ENCODE results near the gene PRTG.
"Not testable (repeated sequence)": the region's sequence is repeated elsewhere in the genome, so short reads cannot be mapped to it uniquely, and the experiment has no call there.

PRTG gene

DNA sequence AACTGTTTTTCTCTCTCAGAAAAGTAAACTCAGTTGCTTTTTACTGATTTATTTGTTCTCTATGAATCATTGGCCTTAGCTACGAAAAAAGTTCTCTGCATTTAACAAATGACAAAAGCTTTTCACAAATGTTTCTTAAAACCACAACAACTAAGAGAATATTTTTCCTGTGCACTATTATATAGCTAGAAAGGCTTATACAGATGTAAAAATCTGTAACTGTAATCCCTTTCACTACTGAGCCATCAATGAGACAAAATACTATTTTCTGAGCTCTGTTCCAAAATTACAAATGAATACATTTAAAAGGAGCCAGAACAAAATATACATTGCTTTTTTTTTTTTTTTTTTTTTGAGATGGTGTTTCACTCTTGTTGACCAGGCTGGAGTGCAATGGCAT is 109.2 kb downstream of the PRTG start:
- DNase-seq (ENCODE audit: low read depth) = no peak

DNA sequence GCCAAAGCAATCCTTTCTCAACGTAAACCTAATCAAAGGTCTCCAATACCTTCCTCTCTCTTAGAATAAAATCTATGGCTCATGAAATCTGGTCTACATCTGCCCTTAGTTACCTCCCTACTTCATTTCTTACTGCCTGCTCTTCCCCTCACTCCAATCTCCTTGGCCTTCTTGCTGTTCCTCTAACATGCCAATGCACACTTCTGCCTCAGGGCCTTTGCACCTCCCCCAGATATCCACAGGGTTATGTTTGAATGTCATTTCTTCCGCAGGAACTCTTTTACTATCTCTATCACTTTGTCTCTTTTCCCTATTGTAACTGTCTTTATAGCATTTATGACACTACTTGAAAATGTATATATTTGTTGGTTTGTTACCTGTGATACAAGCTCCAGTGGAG is 110.5 kb downstream of the PRTG start:
- no peak for DNase-seq (ENCODE audit: low read depth)

DNA sequence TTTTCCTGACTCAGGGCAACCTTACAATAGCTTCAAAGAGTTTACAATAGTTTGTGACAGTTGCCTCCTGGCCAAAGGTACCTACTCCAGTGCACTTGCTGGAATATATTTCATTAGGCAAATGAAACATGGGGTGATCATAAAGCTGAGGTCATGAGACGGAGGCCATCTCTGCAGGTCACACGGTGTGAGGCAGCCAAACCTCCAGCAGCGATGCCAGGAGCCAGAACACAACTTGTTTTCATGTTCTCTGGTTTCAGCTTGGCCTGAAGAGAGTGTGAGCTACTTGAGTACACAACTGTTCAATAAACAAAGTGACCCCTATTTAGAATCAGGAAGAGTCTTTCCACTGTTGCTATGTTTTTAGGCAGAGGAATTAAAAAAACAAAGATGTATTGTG is 112.1 kb downstream of the PRTG start:
- DNase-seq (ENCODE audit: low read depth) = no peak

DNA sequence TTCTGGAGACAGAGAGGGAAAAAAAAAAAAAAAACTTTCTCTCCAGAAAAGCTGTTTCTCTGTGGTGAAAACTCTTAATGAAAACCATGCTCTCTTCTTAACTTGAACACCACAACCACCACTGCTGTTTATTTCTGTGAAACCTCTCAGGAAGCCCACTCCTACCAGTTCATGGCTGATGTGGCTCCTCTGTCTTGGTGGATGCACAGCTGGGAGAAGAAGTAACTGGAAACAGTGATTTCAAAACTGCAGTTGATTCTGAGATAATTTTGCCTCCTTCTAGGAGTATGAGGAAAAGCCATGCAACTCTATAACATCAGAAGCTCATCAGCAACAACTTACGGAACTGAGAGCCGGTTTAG is 114.6 kb downstream of the PRTG start:
- DNase-seq (ENCODE audit: low read depth) = no peak

DNA sequence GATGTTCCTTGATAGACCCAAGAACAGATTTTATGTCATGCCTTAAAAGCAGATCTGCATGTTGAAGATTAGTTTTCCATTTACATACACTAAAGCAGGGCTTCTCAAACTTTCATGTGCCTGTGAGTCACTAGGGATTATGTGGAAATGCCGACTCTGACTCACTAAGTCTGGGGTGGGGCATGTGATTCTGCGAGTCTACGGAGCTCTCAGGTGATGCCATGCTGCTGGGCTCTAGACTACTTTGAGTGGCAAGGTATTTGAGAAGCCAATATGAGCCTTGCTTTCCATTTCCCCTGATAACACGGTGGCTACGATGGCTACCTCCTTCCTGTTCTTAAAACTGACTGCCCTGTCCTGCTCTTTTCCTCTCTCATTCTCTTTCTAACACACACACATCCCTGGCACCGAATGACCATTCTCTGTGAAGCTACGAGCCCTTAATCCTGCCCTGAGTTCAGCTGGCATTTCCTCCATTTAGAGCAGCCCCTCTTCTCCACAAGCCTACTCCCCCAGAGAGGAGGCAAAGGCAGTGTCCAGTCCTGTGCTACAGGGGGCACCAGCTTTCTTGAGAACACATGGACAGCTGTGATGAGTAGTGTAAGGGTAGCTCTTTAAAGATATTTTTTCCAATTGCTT is 115.1 kb downstream of the PRTG start:
- peak; percentile 90 for DNase-seq (ENCODE audit: low read depth)

DNA sequence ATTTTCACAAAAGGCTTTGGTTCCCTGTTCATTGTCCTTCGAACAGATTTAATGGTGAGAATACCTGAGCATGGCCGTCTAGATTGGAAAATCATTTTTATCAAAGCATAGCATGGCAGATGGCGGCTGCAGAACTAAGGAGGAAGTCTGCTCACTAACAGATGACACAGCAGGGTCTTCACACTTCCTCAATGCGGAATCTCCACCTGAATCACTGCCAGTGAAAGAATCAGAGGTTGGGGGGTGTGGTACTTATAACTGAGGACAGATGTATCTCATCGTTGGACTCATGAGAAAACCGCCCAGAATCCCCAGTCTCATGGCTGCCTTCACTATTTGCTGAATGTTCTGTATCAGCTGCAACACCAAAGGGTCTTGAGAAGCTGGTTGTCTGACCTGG is 123.2 kb downstream of the PRTG start:
- DNase-seq (ENCODE audit: low read depth) = no peak

DNA sequence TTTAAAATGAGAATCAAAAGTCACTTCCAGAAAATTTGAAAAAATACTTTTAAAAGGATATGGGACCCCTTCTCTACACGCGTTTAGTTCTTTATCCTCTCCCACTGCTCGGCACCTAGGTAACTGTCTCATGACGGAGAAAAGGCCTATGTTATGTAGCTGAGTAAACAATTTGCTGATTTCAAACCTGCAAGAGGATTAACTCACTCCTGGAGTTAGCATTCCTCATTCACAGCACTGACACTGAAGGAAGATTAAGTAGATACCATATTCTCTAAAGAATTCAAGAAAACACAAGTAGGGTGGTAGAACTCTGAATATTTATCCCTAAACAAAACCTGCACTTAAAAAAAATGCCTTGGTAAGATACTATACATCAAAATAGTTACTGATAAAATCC is 124.6 kb downstream of the PRTG start:
- DNase-seq (ENCODE audit: low read depth) = no peak

DNA sequence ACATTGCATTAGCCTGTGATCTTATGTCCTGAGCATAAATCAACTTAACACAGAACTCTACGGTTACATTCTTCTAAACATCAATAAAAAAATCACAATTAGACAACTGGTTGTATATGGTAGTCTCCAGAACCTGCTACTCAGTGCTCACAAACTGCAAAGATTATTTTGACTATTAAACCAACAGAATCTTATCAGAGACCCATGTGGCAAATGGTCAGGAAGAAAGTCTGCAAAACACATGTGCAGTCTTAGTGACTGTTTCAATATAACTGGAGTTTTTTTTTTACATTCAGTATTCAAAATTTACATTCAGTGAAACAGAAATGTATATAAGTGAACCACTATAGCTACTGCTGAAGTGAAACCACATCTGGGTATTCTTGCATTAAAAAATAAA is 127.5 kb downstream of the PRTG start:
- no peak for DNase-seq (ENCODE audit: low read depth)

DNA sequence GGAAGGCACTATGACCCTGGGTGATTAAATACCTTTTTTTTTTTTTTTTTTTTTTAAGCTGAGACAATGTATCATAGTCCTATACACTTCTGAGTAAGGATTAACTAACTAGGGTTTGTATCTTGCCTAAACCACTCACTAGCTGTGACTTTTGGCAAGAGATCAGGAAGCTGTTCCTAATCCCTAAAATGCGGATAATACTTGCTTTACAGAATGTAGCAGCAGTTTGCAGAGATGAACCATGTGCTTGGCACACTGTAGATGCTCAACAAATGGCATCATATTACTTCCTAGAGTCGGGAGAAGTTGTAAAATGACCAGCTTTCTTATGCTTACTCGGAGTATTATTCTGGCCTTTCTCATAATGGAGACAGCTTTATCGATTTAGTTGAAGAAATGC is 129.2 kb downstream of the PRTG start:
- DNase-seq (ENCODE audit: low read depth) = no peak

DNA sequence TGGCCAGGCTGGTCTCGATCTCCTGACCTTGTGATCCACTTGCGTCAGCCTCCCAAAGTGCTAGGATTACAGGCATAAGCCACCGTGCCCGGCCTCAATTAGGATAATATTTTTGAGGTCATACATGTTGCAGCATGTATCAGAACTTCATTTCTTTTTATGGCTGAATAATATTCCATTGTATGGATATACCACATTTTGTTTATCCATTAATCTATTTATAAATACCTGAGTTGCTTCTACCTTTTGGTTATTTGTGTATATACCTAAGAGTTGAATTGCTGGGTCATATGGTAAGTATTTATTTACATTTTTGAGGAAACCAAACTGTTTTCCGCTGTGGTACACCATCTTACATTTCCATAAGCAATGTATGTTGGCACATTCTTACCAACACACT is 136.7 kb downstream of the PRTG start:
- DNase-seq (ENCODE audit: low read depth) = no peak

DNA sequence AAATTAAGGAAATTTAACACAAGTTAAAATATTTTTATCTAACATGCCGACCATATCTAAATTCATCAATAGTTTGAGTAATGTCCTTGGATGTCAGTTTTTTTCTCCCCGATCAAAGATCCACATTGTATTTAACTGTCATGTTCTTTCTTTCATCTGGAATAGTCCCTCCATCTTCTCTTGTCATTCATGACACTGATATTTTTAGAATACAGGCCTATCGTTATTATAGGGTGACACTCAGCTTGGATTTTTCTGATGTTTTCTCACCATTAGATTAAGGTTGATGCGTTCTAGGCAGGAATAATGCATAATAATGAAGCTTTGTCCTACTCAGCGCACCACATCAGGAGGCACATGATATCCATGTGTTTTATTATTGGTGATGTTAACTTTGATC is 141.6 kb downstream of the PRTG start:
- no peak for DNase-seq (ENCODE audit: low read depth)

DNA sequence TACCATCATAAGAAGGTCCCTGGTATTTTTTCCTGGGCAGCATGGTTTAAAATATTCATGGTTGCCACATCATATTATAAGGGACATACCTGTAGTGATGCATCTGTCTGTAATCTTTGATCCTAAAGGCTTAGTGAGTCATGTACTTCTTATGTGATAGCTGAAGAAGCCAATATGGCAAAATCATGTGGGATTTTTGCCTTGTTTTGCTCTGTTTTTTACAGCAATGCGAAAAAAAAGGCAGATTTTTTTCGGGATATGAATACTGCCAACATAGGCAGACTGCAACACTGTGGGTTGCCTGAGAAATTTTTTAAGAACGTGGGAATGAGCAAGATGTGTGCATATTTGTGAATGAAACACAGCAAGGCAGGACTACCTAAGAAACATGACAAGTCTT is 143.5 kb downstream of the PRTG start:
- no peak for DNase-seq (ENCODE audit: low read depth)

DNA sequence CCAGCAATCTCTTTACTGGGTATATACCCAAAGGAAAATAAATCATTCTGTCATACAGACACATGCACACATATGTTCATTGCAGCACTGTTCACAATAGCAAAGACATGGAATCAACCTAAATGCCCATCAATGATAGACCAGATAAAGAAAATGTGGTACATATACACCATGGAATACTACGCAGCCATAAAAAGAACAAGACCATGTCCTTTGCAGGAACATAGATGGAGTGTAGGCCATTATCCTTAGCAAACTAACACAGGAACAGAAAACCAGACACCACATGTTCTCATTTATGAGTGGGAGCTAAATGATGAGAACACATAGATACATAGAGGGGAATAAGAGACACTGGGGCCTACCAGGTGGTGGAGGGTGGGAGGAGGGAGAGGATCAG is 149.9 kb downstream of the PRTG start:
- DNase-seq (ENCODE audit: low read depth) = not testable (repeated sequence)

DNA sequence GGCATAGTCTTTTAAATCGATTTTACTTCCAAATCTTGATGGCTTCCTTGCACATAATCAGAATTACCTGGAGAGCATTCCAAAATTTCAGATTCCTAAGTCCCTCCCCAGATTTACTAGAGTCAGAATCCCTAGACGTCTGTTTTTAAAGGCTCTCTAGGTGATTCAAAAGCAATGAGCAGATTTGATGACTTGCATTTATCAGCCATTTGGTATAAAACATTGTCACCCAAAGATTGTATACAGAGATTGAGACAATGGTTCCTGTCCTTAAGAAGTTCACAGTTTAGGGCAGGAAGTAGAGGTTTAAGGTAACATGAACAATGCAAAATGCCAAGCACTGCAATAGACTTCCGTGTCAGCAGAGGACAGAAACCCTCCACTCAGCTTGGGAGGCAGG is 152.2 kb downstream of the PRTG start:
- no peak for DNase-seq (ENCODE audit: low read depth)

DNA sequence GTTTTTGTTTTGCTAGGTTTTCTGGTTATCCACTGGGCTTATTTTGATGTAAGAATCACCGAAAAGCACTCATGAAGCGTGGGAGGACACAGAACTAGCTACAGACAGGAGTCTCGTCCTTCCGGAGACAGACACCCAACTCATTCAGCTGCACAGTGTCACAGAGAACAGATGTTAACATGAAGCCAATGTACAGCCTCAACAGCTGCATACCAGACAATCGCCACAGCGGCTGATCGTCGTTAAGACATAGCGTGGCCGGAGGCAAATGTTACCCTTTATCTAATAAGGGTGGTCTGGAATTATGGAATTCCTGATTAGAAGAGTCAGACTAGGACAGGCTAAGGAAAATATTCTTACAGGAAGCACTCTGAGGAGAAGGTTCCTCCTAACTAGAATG is 153.7 kb downstream of the PRTG start:
- DNase-seq (ENCODE audit: low read depth) = no peak

DNA sequence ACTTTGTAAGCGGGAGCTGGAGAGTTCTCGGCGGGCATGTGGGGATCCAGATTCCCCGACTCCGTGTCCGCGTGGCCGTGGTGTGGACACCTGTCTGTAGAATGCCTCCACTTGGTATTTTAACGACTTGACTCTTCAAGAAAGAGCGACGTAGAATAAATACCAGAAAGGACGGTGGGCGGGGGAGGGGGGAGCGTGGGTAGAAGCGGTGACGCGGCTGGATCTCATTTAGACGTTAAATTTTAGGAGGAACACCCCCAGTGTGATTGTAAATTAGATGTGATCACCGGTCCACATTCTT is 154.2 kb downstream of the PRTG start:
- no peak for DNase-seq (ENCODE audit: low read depth)

DNA sequence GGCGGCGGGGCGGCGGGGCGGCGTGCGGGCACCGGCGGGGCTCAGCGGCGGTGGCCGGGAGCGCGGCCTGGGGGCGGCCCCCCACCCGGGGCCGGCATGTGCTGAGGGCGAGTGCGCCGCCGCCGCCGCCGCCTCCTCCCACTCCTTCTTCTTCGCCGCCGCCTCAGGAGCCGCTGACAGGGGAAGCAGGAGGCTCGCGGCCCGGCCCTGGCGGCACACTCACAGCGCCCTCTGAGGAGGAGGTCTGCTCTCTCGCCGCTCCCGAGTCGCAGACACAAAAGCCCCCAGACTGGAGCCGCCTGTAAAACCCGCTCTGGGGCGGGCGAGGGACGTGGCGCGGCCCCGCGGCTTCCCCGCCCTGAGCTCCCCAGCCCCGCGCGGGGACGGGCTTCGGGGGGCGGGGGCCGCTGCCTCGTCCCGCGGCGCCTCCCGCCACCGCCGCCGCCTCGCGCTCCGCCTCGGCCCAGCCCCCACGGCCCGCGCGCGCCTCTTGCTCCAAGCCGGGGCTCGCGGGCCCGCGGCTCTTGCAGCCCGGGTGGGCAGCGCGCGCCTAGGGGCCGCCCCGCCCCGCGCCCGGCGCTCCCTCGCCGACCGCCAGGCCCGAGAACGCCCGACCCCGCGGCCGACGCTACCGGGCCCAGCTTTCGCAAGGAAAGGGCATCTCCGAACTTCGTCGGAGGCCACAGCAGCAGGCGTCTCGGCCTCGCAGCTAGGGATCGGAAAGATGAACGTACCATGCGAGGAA is 154.7 kb downstream of the PRTG start, which contains the start of gene PYGO1:
TSS of gene PYGO1 (minus strand) at position 276 of the 745 bp plus-strand sequence. CDS start 462 bp downstream, outside the sequence.
- DNase-seq (ENCODE audit: low read depth) = peak; percentile 30

DNA sequence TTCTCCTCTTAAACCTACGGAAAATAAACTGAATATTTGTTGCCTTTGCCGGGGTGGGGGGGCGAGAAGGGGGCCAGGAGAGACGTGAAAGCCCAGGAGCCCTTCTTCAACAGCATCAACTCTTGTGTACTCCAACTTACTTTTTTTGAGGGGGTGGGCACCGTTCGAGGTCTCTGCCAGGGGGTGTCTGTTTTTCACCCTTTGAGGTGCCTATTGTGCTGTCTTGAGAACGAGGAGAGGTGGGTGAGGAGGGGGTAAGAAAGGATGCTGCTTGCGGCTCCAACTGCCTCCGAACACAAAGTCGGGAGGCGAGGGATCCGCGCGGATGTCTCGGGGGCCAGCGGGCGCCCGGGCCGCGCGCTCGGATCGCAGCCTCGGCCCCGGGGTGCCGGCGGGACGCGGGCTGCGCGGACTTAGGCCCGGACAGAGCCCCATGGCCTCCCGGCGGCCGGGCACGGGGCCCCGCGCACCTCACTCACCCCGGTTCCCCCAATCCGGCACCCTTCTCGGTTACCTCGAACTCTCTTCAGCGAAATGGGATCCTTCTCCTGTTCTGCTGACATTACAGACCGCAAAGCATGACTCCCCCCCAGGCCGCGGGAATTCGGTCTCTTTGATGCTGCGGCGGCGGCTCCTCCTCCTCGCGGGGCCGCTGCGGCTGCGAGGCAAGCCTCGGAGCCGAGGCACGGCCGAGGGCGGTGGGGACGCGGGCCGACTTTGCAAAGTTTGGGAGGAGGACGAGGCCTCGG is 155.5 kb downstream of the PRTG start:
- peak; percentile 23 for DNase-seq (ENCODE audit: low read depth)

DNA sequence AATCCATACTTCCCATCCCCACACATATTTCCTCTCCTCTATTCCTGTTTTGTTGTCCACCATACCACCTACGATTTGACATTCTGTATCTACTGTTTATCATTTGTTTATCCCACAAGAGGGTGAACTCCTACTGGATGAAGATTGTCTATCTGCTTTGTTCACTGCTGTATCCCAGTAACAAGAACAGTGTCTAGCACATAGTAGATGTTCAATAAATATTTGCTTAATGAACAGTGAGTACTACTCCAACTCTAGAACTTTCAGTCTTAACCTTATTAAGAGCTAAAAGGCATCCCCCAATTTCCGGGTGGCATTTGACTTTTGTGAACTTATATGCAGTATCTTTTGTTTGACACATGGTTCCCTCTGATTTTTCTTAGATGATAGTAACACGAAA is 156.1 kb downstream of the PRTG start:
- DNase-seq (ENCODE audit: low read depth) = no peak

DNA sequence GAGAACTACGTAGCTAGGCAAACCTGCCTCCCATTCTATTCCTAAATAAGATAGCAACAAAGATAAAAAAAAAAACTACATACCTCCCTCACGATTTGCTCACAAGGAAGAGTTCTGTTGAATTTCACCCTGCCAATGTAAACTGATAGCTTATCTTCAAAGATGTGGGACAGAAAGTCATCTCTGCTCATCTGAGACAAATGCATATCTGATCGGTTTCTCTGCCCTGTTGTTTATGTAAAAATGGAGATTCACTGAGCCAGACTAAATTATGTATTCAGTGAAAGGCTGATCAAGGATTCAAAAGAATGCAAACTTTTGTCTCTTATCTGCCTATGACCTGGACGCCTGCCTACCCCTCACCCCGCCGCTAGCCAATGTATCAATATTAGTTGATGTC is 166.0 kb downstream of the PRTG start:
- DNase-seq (ENCODE audit: low read depth) = no peak

DNA sequence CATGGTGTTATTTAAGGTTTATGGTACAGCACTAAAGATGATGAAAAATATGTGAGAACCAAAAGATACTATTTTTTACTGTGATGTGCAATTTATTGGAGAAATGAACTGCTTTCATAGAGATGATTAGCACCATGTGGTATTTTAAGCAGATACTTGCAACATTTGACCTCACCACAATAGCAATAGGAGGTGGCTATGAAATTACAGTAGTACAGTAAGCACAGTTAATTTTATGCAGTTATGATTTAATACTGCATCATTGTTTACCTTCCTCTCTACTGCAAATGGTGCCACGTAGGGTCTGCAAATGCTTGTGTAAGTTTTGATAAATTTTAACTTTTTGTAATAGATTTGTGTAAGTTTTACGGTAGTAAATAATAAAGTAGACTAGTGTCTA is 168.9 kb downstream of the PRTG start:
- no peak for DNase-seq (ENCODE audit: low read depth)

DNA sequence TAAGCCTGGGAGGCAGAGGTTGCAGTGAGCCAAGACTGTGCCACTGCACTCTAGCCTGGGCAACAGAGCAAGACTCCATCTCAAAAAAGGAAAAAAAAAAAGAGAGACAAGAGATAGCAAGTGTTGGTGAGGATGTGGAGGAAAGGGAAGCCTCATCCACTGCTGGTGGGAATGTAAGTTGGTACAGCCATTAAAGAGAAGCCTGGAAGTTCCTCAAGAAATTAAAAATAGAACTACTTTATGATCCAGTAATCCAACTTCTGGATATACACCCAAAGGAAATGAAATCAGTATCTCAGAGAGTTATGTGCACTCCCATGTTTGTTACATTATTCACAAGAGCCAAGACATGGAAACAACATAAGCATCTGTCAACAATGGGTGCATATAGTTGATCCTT is 169.7 kb downstream of the PRTG start:
- DNase-seq (ENCODE audit: low read depth) = no peak

DNA sequence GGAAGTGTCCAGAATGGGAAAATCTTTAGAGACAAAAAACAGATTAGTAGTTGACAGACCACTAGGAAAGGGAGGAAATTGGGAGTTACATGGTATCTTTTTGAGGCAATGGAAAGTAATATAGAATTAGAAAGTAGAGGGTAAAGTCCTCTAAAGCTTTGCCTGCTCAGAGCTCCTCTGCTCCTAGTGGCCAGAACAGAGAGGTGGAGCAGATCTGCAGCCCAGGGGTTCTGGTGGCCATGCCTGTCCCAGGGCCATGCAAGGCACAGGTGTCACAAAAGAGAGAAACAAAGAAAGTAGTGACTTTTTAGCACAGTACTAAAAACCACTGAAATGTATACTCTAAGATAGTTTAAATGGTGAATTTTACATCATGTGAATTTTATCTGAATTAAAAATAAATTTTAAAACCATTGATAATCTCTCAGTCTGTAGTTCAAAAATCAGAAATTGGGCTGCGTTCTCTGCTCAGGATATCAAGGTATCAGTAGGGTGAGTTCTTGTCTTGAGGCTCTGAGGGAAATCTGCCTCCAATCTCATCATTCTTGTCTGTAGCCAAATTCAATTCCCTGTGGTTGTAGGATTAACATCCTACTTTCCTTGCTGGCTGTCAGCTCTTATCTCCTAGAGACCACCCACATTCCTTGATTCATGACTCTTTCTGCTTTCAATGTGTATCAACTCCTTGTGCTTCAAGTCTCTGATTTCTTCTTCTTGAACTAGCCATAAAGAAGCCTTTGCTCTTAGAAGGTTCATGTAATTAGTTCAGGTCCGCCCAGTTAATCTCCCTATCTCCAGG is 178.4 kb downstream of the PRTG start:
- no peak for DNase-seq (ENCODE audit: low read depth)
